Peyer's patch (tissue), 4 donors: ENCODE results near the gene RAB11FIP2.

ENCODE experiments used
- POLR2A ChIP-seq, 2 donors: fragments of 450-650 bp; IDR thresholded peaks; one replicate each; pipeline ENCODE4 v1.5.1; 2017; ENCODE audit warnings: antibody characterized with exemption in 2 of 2, mild to moderate bottlenecking in 2 of 2, moderate library complexity in 2 of 2
- TF ChIP-seq, protein P1 (sequence below), 6 experiments: fragments of 450-650 bp in 4 of 6; fragments of 200-600 bp in 2 of 6; sonication (generic) in 1 of 6; IDR thresholded peaks; one replicate each; pipeline ENCODE4 v1.5.1; 2017 to 2019; ENCODE audit warnings: antibody characterized with exemption in 6 of 6, mild to moderate bottlenecking in 3 of 6, moderate library complexity in 1 of 6

- TF ChIP-seq, protein P1, sequence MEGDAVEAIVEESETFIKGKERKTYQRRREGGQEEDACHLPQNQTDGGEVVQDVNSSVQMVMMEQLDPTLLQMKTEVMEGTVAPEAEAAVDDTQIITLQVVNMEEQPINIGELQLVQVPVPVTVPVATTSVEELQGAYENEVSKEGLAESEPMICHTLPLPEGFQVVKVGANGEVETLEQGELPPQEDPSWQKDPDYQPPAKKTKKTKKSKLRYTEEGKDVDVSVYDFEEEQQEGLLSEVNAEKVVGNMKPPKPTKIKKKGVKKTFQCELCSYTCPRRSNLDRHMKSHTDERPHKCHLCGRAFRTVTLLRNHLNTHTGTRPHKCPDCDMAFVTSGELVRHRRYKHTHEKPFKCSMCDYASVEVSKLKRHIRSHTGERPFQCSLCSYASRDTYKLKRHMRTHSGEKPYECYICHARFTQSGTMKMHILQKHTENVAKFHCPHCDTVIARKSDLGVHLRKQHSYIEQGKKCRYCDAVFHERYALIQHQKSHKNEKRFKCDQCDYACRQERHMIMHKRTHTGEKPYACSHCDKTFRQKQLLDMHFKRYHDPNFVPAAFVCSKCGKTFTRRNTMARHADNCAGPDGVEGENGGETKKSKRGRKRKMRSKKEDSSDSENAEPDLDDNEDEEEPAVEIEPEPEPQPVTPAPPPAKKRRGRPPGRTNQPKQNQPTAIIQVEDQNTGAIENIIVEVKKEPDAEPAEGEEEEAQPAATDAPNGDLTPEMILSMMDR (IDR thresholded peaks at IDR 0.05), result no peak
- no peak for TF ChIP-seq POLR2A (IDR thresholded peaks at IDR 0.05)
Observed at GRCh38 chr10:117970962-117971361, 75.8 kb downstream of the RAB11FIP2 start.
